ENCODE measurements around the gene PPFIA1.

PPFIA1 gene

DNA sequence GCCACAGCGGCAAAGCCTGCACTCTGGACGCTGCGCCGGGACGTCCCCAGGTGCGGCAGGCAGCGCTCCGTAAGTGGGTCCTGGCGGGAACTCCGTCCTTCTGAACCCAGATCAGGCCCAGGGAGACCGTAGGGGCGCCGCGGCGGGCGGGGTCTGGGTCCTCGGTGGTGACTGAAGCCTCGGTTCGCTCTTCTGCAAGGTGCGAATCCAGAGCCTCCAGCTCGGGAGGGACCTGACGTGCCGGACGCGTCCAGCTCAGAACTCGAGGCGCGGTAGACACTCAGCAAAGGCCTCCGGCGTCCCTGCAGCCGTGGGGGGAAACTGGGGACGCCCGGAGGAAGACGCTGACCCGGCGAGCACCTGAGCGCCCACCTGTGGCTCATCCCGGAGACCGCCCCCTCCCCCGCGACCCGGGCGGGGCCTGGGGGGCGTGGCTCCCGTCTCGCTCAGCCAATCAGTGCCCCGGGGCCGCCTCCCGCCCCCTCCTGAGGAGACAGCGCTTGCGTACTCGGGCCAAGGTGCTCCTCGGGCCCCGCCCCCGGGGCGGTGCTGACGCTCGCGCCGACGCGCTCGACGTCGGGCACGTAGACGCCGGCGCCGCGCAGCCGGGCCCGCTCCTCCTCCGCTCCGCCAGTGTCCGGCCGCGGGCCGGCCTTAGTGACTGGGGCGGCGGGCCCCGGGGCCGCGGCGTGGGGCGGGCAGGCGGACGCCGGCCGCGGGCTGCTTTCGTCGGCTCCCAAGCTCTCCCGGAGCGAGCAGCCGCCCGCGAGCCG is at the start of gene PPFIA1:
TSS of gene PPFIA1 (plus strand) at position 587 of the 773 bp plus-strand sequence. CDS start 1,483 bp downstream, outside the sequence.
- Histone ChIP-seq H3K9me3 (ENCODE audit: control insufficient read depth in 5 of 5, low read length in 5 of 5) (no peaks in the 10 kb centered on the region), H3K9ac (ENCODE audit: low read length in 5 of 5) (peak within 1 kb of the TSS in 4 of 5 donors; percentile 88 to 91 (median 89)), H3K27ac (ENCODE audit: low read depth, low read length) (peak within 1 kb of the TSS; percentile 75), H3K36me3 (ENCODE audit: control insufficient read depth in 5 of 5, insufficient read depth in 5 of 5, low read length in 5 of 5) (peaks cover 10 to 24% (median 18%) of the 10 kb centered on the region in 5 donors), H3K4me1 (ENCODE audit: control insufficient read depth in 5 of 5, insufficient read depth in 5 of 5, low read length in 5 of 5) (peaks cover 4 to 23% (median 22%) of the 10 kb centered on the region in 5 donors), H3K27me3 (ENCODE audit: control insufficient read depth in 5 of 5, insufficient read depth in 4 of 5, low read length in 5 of 5) (no peaks in the 10 kb centered on the region), H3K4me3 (ENCODE audit: low read depth in 1 of 5, low read length in 5 of 5) (peak within 1 kb of the TSS; percentile 83 to 92 (median 86))

- Histone ChIP-seq H3K4me1 (ENCODE audit: control insufficient read depth in 5 of 5, insufficient read depth in 5 of 5, low read length in 5 of 5) (peaks cover 0 to 7% (median 4%) of the 10 kb centered on the region in 5 donors), H3K27ac (ENCODE audit: low read depth, low read length) (no peak overlapping the region), H3K9me3 (ENCODE audit: control insufficient read depth in 5 of 5, low read length in 5 of 5) (peaks cover 0 to 4% (median 0%) of the 10 kb centered on the region in 5 donors)
These were observed 49.6 kb upstream of the PPFIA1 start for GRCh38 chr11:70220920-70221319.

GRCh38 chr11:70225681-70226177 is 44.8 kb upstream of the PPFIA1 start:
- Histone ChIP-seq H3K27ac (ENCODE audit: low read depth, low read length) (no peak overlapping the region), H3K9ac (ENCODE audit: low read length in 5 of 5) (no peak overlapping the region)

More at GRCh38 chr11:70220920-70221319, 49.6 kb upstream of the PPFIA1 start:
- H3K4me3 ChIP-seq (ENCODE audit: low read depth in 1 of 5, low read length in 5 of 5) = no peak overlapping the region
- no peak overlapping the region for H3K9ac ChIP-seq (ENCODE audit: low read length in 5 of 5)
- no peaks in the 10 kb centered on the region for H3K27me3 ChIP-seq (ENCODE audit: control insufficient read depth in 5 of 5, insufficient read depth in 4 of 5, low read length in 5 of 5)
- H3K36me3 ChIP-seq (ENCODE audit: control insufficient read depth in 5 of 5, insufficient read depth in 5 of 5, low read length in 5 of 5) = no peaks in the 10 kb centered on the region

DNA sequence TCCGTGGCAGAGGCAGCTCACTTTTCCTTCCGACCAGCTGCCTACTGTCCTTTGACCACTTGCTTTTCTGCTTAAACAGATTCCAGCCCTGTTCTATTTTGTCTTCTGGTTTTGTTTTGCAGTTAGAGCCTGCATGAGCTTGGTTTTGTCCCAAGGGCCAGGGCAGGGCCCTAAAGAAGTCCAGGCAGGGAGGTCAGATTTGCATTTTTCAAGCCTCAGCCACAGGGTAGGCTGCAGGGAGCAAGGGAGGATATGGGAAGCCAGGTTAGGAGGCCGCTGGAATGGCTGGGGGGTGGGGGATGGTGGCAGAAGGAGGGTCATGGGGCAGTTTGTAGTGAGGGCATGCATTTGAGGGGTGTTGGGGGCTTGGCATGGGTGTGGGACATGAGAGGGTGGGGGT is 44.3 kb upstream of the PPFIA1 start:
- peaks cover 0 to 19% (median 15%) of the 10 kb centered on the region in 5 donors for H3K4me1 ChIP-seq (ENCODE audit: control insufficient read depth in 5 of 5, insufficient read depth in 5 of 5, low read length in 5 of 5)
- no peak overlapping the region for H3K9ac ChIP-seq (ENCODE audit: low read length in 5 of 5)
- no peaks in the 10 kb centered on the region for H3K9me3 ChIP-seq (ENCODE audit: control insufficient read depth in 5 of 5, low read length in 5 of 5)
- no peak overlapping the region for H3K27ac ChIP-seq (ENCODE audit: low read depth, low read length)
- H3K27me3 ChIP-seq (ENCODE audit: control insufficient read depth in 5 of 5, insufficient read depth in 4 of 5, low read length in 5 of 5) = no peaks in the 10 kb centered on the region
- peak overlapping the region in 1 of 5 donors; percentile 35 for H3K4me3 ChIP-seq (ENCODE audit: low read depth in 1 of 5, low read length in 5 of 5)
- H3K36me3 ChIP-seq (ENCODE audit: control insufficient read depth in 5 of 5, insufficient read depth in 5 of 5, low read length in 5 of 5) = no peaks in the 10 kb centered on the region

More at GRCh38 chr11:70225681-70226177, 44.8 kb upstream of the PPFIA1 start:
- Histone ChIP-seq H3K4me1 (ENCODE audit: control insufficient read depth in 5 of 5, insufficient read depth in 5 of 5, low read length in 5 of 5) (peaks cover 0 to 19% (median 13%) of the 10 kb centered on the region in 5 donors), H3K27me3 (ENCODE audit: control insufficient read depth in 5 of 5, insufficient read depth in 4 of 5, low read length in 5 of 5) (no peaks in the 10 kb centered on the region), H3K36me3 (ENCODE audit: control insufficient read depth in 5 of 5, insufficient read depth in 5 of 5, low read length in 5 of 5) (no peaks in the 10 kb centered on the region), H3K9me3 (ENCODE audit: control insufficient read depth in 5 of 5, low read length in 5 of 5) (peaks cover 0 to 2% (median 0%) of the 10 kb centered on the region in 5 donors), H3K4me3 (ENCODE audit: low read depth in 1 of 5, low read length in 5 of 5) (peak overlapping the region in 1 of 5 donors; percentile 35)

DNA sequence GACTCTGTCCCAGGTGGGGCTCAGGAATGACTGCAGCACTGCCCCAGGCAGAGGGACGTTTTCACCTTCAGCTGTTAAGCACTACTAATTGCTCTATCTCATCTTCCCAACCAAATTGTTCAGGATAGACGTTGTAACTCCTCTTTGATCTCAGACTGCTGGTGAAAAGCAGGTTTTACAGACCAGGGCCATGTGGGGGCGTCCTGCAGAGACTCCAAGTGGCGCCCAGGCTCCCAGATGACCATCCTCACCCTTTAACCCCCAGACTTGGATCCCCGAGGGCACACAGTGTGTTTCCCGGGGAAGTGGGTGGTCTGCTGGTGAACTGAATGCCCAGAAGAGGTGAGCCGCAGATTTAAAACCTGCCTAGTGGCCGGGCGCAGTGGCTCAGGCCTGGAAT is 43.5 kb upstream of the PPFIA1 start:
- Histone ChIP-seq H3K9me3 (ENCODE audit: control insufficient read depth in 5 of 5, low read length in 5 of 5) (no peaks in the 10 kb centered on the region), H3K36me3 (ENCODE audit: control insufficient read depth in 5 of 5, insufficient read depth in 5 of 5, low read length in 5 of 5) (no peaks in the 10 kb centered on the region), H3K27ac (ENCODE audit: low read depth, low read length) (no peak overlapping the region), H3K27me3 (ENCODE audit: control insufficient read depth in 5 of 5, insufficient read depth in 4 of 5, low read length in 5 of 5) (no peaks in the 10 kb centered on the region), H3K4me3 (ENCODE audit: low read depth in 1 of 5, low read length in 5 of 5) (no peak overlapping the region), H3K9ac (ENCODE audit: low read length in 5 of 5) (no peak overlapping the region), H3K4me1 (ENCODE audit: control insufficient read depth in 5 of 5, insufficient read depth in 5 of 5, low read length in 5 of 5) (peaks cover 0 to 19% (median 15%) of the 10 kb centered on the region in 5 donors)

- H3K27ac ChIP-seq (ENCODE audit: low read depth, low read length) = no peak overlapping the region
- H3K4me3 ChIP-seq (ENCODE audit: low read depth in 1 of 5, low read length in 5 of 5) = no peak overlapping the region
- peaks cover 0 to 19% (median 15%) of the 10 kb centered on the region in 5 donors for H3K4me1 ChIP-seq (ENCODE audit: control insufficient read depth in 5 of 5, insufficient read depth in 5 of 5, low read length in 5 of 5)
- H3K36me3 ChIP-seq (ENCODE audit: control insufficient read depth in 5 of 5, insufficient read depth in 5 of 5, low read length in 5 of 5) = no peaks in the 10 kb centered on the region
- H3K9me3 ChIP-seq (ENCODE audit: control insufficient read depth in 5 of 5, low read length in 5 of 5) = peaks cover 0 to 6% (median 0%) of the 10 kb centered on the region in 5 donors
- H3K27me3 ChIP-seq (ENCODE audit: control insufficient read depth in 5 of 5, insufficient read depth in 4 of 5, low read length in 5 of 5) = no peaks in the 10 kb centered on the region
- no peak overlapping the region for H3K9ac ChIP-seq (ENCODE audit: low read length in 5 of 5)
These were observed 40.8 kb upstream of the PPFIA1 start for GRCh38 chr11:70229737-70230136.

GRCh38 chr11:70230151-70230839 is 40.2 kb upstream of the PPFIA1 start:
- no peaks in the 10 kb centered on the region for H3K36me3 ChIP-seq (ENCODE audit: control insufficient read depth in 5 of 5, insufficient read depth in 5 of 5, low read length in 5 of 5)
- H3K4me1 ChIP-seq (ENCODE audit: control insufficient read depth in 5 of 5, insufficient read depth in 5 of 5, low read length in 5 of 5) = peaks cover 0 to 18% (median 15%) of the 10 kb centered on the region in 5 donors
- peaks cover 0 to 6% (median 0%) of the 10 kb centered on the region in 5 donors for H3K9me3 ChIP-seq (ENCODE audit: control insufficient read depth in 5 of 5, low read length in 5 of 5)
- no peak overlapping the region for H3K9ac ChIP-seq (ENCODE audit: low read length in 5 of 5)
- H3K27ac ChIP-seq (ENCODE audit: low read depth, low read length) = no peak overlapping the region
- H3K4me3 ChIP-seq (ENCODE audit: low read depth in 1 of 5, low read length in 5 of 5) = no peak overlapping the region
- H3K27me3 ChIP-seq (ENCODE audit: control insufficient read depth in 5 of 5, insufficient read depth in 4 of 5, low read length in 5 of 5) = no peaks in the 10 kb centered on the region

GRCh38 chr11:70230840-70231710 is 39.4 kb upstream of the PPFIA1 start:
- H3K4me1 ChIP-seq (ENCODE audit: control insufficient read depth in 5 of 5, insufficient read depth in 5 of 5, low read length in 5 of 5) = peaks cover 0 to 11% (median 9%) of the 10 kb centered on the region in 5 donors
- no peaks in the 10 kb centered on the region for H3K27me3 ChIP-seq (ENCODE audit: control insufficient read depth in 5 of 5, insufficient read depth in 4 of 5, low read length in 5 of 5)
- H3K4me3 ChIP-seq (ENCODE audit: low read depth in 1 of 5, low read length in 5 of 5) = no peak overlapping the region
- H3K27ac ChIP-seq (ENCODE audit: low read depth, low read length) = no peak overlapping the region
- H3K9me3 ChIP-seq (ENCODE audit: control insufficient read depth in 5 of 5, low read length in 5 of 5) = peaks cover 0 to 6% (median 0%) of the 10 kb centered on the region in 5 donors
- no peak overlapping the region for H3K9ac ChIP-seq (ENCODE audit: low read length in 5 of 5)
- no peaks in the 10 kb centered on the region for H3K36me3 ChIP-seq (ENCODE audit: control insufficient read depth in 5 of 5, insufficient read depth in 5 of 5, low read length in 5 of 5)

- H3K27me3 ChIP-seq (ENCODE audit: control insufficient read depth in 5 of 5, insufficient read depth in 4 of 5, low read length in 5 of 5) = no peaks in the 10 kb centered on the region
- H3K36me3 ChIP-seq (ENCODE audit: control insufficient read depth in 5 of 5, insufficient read depth in 5 of 5, low read length in 5 of 5) = no peaks in the 10 kb centered on the region
- H3K9ac ChIP-seq (ENCODE audit: low read length in 5 of 5) = no peak overlapping the region
- peaks cover 0 to 4% (median 0%) of the 10 kb centered on the region in 5 donors for H3K4me1 ChIP-seq (ENCODE audit: control insufficient read depth in 5 of 5, insufficient read depth in 5 of 5, low read length in 5 of 5)
- peaks cover 0 to 6% (median 0%) of the 10 kb centered on the region in 5 donors for H3K9me3 ChIP-seq (ENCODE audit: control insufficient read depth in 5 of 5, low read length in 5 of 5)
- H3K4me3 ChIP-seq (ENCODE audit: low read depth in 1 of 5, low read length in 5 of 5) = no peak overlapping the region
- no peak overlapping the region for H3K27ac ChIP-seq (ENCODE audit: low read depth, low read length)
These were observed 37.5 kb upstream of the PPFIA1 start for GRCh38 chr11:70233034-70233433.

Data from subcutaneous abdominal adipose tissue (tissue), 5 donors.